Kidney (tissue), 2 donors: Measurements from ENCODE around the gene RPF1. TPM values are rescaled to one million over a fixed set of nuclear protein-coding genes. Genes with fewer than 3 reads are reported as not detected.

ENCODE experiments used
- polyA plus RNA-seq: library from polyadenylated mRNA; stranded (reverse); fragments of 350-450 nt; fragmentation: Illumina TruSeq; extraction: RNeasy Lipid Tissue Mini Kit (QIAGEN cat#74804); gene quantifications from one replicate; pipeline ENCODE4 v1.2.3, GENCODE V29; 2014; ENCODE audit warnings: low read depth, low replicate concordance; ENCODE audit not compliant: insufficient read depth
- total RNA-seq: library from RNA; stranded (reverse); fragmentation: NEBNext Ultra II Directional; extraction: Animal tissue kit (Norgen Biotek cat#: 25700); gene quantifications from one replicate; pipeline ENCODE4 v1.2.1, GENCODE V29; 2021
- donor health status: DM: yes; HTN: yes; CAD: no.

RPF1 gene
- total and polyA plus RNA-seq, 2 donors from 2014 or later, result 29.6 to 44.1 TPM

Other genes starting within 250 kb of the RPF1 start
- gene SAMD13, start 177.6 kb upstream of the RPF1 start, total RNA-seq, result 4.5 TPM
- gene SAMD13, start 177.6 kb upstream of the RPF1 start, polyA plus RNA-seq, result 2.9 TPM
- gene DNASE2B, start 80.8 kb upstream of the RPF1 start, total RNA-seq, result not detected
- gene DNASE2B, start 80.8 kb upstream of the RPF1 start, polyA plus RNA-seq, result not detected
- 2.5 TPM for gene SPATA1, start 27.1 kb downstream of the RPF1 start, total RNA-seq
- gene SPATA1, start 27.1 kb downstream of the RPF1 start, polyA plus RNA-seq, result 0.62 TPM
- 87.9 TPM for gene GNG5, start 27.3 kb downstream of the RPF1 start, total RNA-seq
- gene GNG5, start 27.3 kb downstream of the RPF1 start, polyA plus RNA-seq, result 304 TPM
- gene CTBS, start 95.2 kb downstream of the RPF1 start, total RNA-seq, result 32.0 TPM
- gene CTBS, start 95.2 kb downstream of the RPF1 start, polyA plus RNA-seq, result 19.1 TPM
- gene SSX2IP, start 211.2 kb downstream of the RPF1 start, total RNA-seq, result 18.2 TPM
- 12.1 TPM for gene SSX2IP, start 211.2 kb downstream of the RPF1 start, polyA plus RNA-seq